Omental fat pad (tissue), 4 donors: ENCODE results near the gene AKAP7. TPM values are rescaled to one million over a fixed set of nuclear protein-coding genes. Genes with fewer than 3 reads are reported as not detected.

ENCODE experiments used
- ATAC-seq: fragments of 150-250 bp; one replicate; pipeline ENCODE4 v1.9.1; 2016; ENCODE audit warnings: mild to moderate bottlenecking, moderate library complexity; ENCODE audit not compliant: low FRiP score
- DNase-seq: peaks from one replicate; pipeline ENCODE4 v3.0.0-alpha.2; 2019; ENCODE audit warnings: low spot score
- total RNA-seq, 4 donors: library from RNA; depleted of rRNA; stranded (reverse); fragments of >200 nt; gene quantifications; one replicate each; pipeline ENCODE4 v1.1.0, GENCODE V29; 2016
- TF ChIP-seq, protein P1 (sequence below), 3 donors: fragments of 450-650 bp; IDR thresholded peaks; one replicate each; pipeline ENCODE4 v1.5.1; 2016 to 2017; ENCODE audit warnings: antibody characterized with exemption in 3 of 3, mild to moderate bottlenecking in 3 of 3, moderate library complexity in 2 of 3

AKAP7 gene
- total RNA-seq, 4 donors from 2014 or later: 8.1 to 16.6 (median 10.7) TPM

- no peak for DNase-seq
- TF ChIP-seq, protein P1, sequence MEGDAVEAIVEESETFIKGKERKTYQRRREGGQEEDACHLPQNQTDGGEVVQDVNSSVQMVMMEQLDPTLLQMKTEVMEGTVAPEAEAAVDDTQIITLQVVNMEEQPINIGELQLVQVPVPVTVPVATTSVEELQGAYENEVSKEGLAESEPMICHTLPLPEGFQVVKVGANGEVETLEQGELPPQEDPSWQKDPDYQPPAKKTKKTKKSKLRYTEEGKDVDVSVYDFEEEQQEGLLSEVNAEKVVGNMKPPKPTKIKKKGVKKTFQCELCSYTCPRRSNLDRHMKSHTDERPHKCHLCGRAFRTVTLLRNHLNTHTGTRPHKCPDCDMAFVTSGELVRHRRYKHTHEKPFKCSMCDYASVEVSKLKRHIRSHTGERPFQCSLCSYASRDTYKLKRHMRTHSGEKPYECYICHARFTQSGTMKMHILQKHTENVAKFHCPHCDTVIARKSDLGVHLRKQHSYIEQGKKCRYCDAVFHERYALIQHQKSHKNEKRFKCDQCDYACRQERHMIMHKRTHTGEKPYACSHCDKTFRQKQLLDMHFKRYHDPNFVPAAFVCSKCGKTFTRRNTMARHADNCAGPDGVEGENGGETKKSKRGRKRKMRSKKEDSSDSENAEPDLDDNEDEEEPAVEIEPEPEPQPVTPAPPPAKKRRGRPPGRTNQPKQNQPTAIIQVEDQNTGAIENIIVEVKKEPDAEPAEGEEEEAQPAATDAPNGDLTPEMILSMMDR (IDR thresholded peaks at IDR 0.05): no peak
- no peak for ATAC-seq
These were observed 62.4 kb downstream of the AKAP7 start for GRCh38 chr6:131197716-131198115.

GRCh38 chr6:131199568-131200272, 64.5 kb downstream of the AKAP7 start:
- DNase-seq: no peak
- TF ChIP-seq, protein P1 (IDR thresholded peaks at IDR 0.05): no peak
- ATAC-seq: no peak

DNA sequence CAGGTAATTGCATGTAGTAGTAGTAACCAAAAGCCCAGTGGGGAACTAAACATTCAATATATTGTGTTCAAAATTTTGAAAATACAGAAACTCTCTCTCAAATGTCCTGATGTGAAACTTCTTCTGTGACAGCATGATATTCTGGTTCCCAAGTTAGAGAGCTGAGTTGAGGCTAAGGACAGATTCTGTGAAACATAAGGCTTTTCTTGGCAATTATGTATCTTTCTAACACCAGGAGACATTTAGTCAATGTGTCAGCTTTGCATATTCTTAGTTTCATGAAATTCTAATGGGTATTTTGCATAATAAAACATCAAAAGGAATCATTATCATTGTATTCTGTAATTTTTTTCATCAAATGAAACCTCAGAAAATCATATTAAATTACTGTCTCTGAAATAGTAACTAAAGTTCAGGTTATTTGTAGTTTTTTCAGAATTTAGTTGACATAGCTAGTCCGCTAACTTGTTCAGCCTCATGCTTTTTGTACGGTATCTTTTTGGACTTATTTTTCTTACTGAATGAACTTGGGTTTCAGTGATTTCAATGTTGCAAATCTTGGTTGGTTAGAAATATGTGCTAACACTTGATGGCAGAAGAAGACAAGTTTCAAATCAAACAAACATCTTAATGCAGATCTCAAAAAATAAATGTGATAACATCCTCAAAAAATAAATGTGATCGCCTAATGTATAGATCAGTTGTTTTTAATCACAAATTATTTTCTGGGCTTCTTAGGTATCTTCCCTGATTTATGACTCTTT, 70.4 kb downstream of the AKAP7 start:
- TF ChIP-seq, protein P1 (IDR thresholded peaks at IDR 0.05): no peak
- ATAC-seq: no peak

GRCh38 chr6:131206463-131207251, 71.4 kb downstream of the AKAP7 start:
- TF ChIP-seq, protein P1 (IDR thresholded peaks at IDR 0.05): no peak
- ATAC-seq (no peak), DNase-seq (no peak)

More for the DNA sequence above, 70.4 kb downstream of the AKAP7 start:
- DNase-seq: no peak

DNA sequence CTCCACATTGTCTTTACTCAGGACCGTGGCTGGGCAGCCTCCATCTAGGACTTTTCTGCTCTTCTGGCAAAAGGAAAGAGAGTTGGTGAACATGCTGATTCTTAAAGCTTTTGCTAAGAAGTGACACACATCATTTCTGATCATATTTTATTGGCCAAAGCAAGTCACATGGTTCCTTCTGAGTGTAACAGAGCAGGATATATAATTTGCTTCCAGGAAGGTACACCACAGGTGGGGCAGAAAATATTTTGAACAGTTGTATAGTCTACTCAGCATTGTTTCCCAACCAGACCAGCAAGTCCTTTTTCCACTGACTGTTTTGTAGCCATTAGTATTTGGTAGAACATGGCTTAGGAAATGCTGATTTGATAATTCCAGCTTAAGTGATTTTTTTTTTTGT, 73.5 kb downstream of the AKAP7 start:
- DNase-seq (no peak), ATAC-seq (no peak)
- TF ChIP-seq, protein P1 (IDR thresholded peaks at IDR 0.05): no peak

- TF ChIP-seq, protein P1 (IDR thresholded peaks at IDR 0.05): no peak
These were observed 75.2 kb downstream of the AKAP7 start for GRCh38 chr6:131210469-131210868.

More at GRCh38 chr6:131210469-131210868, 75.2 kb downstream of the AKAP7 start:
- DNase-seq (no peak), ATAC-seq (no peak)
